Measurements from ENCODE around the gene FEZF2.

FEZF2 gene

DNA sequence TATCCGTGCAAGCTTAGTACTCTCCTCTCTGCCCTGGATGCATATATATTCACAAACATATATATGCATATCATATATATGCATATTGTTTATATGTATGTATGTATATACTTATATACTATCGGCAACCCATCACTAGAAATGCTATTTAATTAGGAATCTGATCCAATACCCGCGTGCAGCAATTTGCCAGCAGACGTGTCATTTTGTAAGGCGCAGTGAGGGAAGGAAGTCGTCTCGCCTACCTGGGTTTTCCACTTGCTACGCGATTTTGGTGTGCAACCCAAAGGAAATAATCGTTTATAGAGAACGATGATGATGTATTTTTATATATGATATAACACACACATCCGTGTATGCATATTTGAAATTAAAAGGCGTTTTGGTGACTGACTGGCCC is 5.6 kb upstream of the FEZF2 start:
- no peak overlapping the region for H3K4me3 ChIP-seq (ENCODE audit: low read depth, low read length)
- TF ChIP-seq, protein P1, sequence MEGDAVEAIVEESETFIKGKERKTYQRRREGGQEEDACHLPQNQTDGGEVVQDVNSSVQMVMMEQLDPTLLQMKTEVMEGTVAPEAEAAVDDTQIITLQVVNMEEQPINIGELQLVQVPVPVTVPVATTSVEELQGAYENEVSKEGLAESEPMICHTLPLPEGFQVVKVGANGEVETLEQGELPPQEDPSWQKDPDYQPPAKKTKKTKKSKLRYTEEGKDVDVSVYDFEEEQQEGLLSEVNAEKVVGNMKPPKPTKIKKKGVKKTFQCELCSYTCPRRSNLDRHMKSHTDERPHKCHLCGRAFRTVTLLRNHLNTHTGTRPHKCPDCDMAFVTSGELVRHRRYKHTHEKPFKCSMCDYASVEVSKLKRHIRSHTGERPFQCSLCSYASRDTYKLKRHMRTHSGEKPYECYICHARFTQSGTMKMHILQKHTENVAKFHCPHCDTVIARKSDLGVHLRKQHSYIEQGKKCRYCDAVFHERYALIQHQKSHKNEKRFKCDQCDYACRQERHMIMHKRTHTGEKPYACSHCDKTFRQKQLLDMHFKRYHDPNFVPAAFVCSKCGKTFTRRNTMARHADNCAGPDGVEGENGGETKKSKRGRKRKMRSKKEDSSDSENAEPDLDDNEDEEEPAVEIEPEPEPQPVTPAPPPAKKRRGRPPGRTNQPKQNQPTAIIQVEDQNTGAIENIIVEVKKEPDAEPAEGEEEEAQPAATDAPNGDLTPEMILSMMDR (conservative IDR thresholded peaks at IDR 0.05; ENCODE audit: low read depth, low read length), result no peak
- DNase-seq (ENCODE audit: low read depth), result no peak

DNA sequence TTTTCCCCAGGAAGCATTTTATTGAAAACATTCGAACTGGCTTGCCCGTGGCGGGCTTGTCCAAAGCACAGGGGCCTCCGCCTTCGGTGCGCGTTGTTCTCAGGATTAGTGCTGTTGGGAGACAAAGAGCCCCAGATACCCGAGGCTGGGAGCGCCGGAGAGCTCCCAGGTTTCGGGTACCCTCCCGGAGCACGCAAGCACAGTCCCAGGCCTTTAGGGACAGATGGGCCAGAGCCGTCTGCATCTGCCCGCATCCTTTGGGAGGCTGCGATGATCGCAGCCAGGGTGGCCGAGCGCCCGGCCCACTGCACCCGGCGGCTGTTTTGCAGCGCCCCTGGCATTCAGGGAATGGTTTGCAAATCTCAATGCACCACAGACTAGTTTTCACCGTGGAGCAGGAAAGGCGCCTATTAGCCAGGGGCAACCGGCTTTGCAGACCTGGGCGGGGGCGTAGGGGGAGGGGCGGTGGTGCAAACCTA is 5.0 kb upstream of the FEZF2 start:
- DNase-seq (ENCODE audit: low read depth), result no peak
- H3K4me3 ChIP-seq (ENCODE audit: low read depth, low read length), result no peak overlapping the region

DNA sequence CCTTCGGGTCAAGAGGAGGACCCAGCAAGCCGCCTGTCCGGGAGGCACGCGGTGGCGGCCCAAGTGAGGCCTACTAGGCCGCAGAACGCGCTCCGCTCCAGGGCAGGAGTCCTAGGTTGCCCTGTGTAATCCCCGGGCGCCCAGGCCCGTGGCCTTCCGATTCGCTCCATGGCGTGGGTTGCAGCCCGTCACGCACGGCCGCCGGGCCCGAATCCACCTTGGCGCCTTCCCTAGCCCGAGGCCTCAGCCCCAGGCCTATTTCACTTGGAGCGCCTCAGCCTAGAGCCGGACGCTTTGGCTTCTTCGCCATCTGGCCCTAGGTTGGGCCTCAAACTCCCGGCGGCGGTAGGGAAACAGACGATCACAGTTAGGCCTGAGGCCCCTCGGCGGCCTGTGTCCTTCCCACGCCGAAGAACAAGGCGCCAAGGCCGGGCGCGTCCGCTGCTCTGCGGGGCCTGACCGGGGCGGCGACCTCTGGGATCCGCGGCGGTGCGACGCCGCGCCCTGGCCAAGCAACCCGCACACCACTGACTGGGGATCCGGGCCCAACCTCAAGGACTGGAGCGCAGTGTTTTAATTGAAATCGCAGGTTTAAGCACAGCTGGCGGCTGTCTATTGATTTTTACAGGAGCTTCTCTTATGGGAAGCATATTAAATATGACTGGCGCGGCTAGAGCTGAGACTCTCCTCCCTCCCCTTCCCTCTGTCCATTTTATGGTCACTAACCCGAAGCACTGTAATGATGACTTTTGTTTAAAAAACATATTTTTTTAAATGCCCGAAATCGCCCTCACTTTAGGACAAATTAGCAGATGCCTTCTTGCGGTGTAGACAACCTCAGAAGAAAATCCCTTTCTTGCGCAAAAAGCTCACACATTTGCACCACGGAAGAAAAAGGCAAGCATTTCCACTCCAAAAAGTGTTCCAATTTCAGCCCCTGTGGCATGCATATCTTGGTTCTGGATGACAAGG is 3.8 kb upstream of the FEZF2 start:
- TF ChIP-seq, protein P1 (conservative IDR thresholded peaks at IDR 0.05; ENCODE audit: low read depth, low read length), result no peak
- H3K4me3 ChIP-seq (ENCODE audit: low read depth, low read length), result no peak overlapping the region
- DNase-seq (ENCODE audit: low read depth), result no peak

More for the DNA sequence above, 5.0 kb upstream of the FEZF2 start:
- TF ChIP-seq, protein P1 (conservative IDR thresholded peaks at IDR 0.05; ENCODE audit: low read depth, low read length), result no peak

DNA sequence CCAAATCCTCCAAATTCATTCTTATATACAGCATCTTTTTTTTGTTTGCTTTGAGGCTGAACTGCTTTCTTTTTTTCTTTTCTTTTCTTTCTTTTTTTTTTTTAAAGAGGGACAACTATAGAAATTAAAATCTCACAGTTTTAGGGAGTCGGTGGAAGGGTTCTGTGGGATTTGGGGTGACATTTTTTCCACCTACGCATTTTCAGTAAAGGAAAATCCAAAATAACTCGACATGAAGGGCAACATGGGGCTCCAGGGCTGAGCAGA is 3.0 kb upstream of the FEZF2 start:
- no peak overlapping the region for H3K4me3 ChIP-seq (ENCODE audit: low read depth, low read length)
- no peak for DNase-seq (ENCODE audit: low read depth)
- TF ChIP-seq, protein P1 (conservative IDR thresholded peaks at IDR 0.05; ENCODE audit: low read depth, low read length), result no peak

DNA sequence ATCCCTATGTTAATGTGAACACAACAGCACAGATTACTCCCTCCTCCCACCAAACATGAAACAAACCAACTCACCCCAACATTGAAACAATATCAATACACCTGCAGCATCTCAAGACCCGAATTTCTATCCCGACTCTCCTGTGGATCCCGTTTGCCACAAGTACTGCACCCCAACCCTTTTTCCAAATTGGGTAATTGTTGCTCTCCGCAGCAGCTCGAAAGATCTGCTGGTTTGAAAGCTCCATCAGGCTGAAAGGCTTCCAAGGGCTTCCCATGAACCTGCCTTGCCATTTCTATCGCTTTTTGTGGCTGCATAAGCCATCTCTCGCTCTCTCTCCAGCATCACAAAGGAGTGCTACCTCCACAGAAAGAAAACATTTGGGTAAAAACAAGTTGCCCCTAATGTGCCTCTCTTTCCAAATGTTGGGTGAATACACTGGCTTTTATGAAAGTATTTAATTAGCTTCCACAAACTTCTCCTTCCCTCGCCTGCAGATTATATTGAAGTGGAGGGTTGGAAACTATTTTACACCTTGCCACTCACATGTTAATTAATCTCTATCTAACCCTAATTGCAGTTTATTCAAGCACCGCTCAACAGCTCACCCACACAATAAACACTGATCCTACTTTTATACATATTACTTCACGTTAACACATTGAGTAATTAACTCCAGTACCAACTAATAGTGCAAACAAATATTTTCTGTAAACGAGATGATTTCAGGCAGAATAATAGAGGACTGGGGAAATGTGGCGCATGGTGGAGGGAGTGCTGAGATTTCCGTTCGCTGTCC is 2.5 kb upstream of the FEZF2 start:
- TF ChIP-seq, protein P1 (conservative IDR thresholded peaks at IDR 0.05; ENCODE audit: low read depth, low read length), result no peak
- no peak overlapping the region for H3K4me3 ChIP-seq (ENCODE audit: low read depth, low read length)
- DNase-seq (ENCODE audit: low read depth), result no peak

DNA sequence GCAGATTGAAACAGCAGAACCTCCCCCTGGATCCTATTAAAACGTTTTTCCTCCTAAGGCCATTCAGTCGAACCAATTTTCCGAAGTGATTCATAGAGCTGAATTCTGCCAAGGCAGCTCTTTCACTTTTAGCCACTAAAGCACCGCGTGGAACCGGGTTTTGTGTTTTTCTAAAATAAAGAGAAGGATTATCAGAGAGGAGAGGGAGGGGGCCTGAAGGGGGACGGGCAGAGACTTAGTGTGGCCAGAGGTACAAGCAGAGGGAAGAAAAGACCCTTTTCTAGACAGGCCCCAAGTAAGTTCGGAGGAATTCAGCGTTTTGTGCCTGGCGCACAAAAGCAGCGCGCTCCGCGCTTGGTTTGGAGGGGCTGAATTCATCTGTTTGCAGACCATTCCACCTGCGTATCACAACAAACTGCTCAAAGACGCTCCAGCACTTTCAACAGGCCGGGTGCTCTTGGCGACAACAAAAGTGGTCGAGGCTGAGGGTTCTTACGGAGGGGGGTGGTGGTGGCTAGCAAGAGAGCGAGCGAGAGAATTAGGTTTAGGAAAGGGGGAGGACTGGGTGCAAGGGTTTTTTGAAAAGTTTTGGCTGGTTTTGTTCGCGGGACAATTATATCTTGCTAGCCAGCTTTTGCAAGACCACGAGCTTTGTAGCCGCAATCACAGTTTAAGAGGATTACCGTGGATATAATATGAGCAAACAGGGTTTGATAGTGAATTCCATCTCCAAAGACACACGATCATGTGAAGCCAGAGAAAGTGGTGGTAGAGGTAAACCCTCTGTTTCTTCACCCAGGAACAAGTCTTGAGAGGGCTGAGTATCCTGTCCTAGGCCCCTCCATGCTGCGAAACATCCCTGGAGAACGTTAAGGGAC is 1.2 kb upstream of the FEZF2 start:
- H3K4me3 ChIP-seq (ENCODE audit: low read depth, low read length), result no peak overlapping the region
- TF ChIP-seq, protein P1 (conservative IDR thresholded peaks at IDR 0.05; ENCODE audit: low read depth, low read length), result no peak
- DNase-seq (ENCODE audit: low read depth), result peak; percentile 33

Measured in choroid plexus epithelial cell (primary cell).